Choroid plexus epithelial cell (primary cell): ENCODE results near the gene OSMR.

ENCODE experiments used
- DNase-seq: peaks from one replicate; pipeline ENCODE4 v3.0.0-alpha.2; 2010; ENCODE audit warnings: low read depth
- H3K4me3 ChIP-seq: 2 replicates; pipeline ENCODE4 v1.5.1; 2011; ENCODE audit warnings: low read depth, mild to moderate bottlenecking, control low read depth, low read length, moderate library complexity
- CTCF ChIP-seq: conservative IDR thresholded peaks from 2 replicates; pipeline ENCODE4 v1.5.1; 2011; ENCODE audit warnings: low read depth, mild to moderate bottlenecking, control low read depth, inconsistent platforms, low read length, moderate library complexity

OSMR gene

GRCh38 chr5:38932854-38933408, 87.1 kb downstream of the OSMR start:
- no peak for TF ChIP-seq CTCF
- H3K4me3 ChIP-seq = no peak overlapping the region
- DNase-seq = no peak

- no peak for TF ChIP-seq CTCF
These were observed 89.6 kb downstream of the OSMR start for GRCh38 chr5:38935437-38935836.

GRCh38 chr5:38936269-38936668, 90.5 kb downstream of the OSMR start:
- H3K4me3 ChIP-seq = no peak overlapping the region
- DNase-seq = no peak
- no peak for TF ChIP-seq CTCF

More at GRCh38 chr5:38935437-38935836, 89.6 kb downstream of the OSMR start:
- DNase-seq = no peak
- H3K4me3 ChIP-seq = no peak overlapping the region

GRCh38 chr5:38938424-38938823, 92.6 kb downstream of the OSMR start:
- no peak for TF ChIP-seq CTCF
- H3K4me3 ChIP-seq = no peak overlapping the region
- DNase-seq = peak; percentile 51

GRCh38 chr5:38938973-38939372, 93.2 kb downstream of the OSMR start:
- H3K4me3 ChIP-seq = no peak overlapping the region
- TF ChIP-seq CTCF = no peak
- DNase-seq = no peak

- no peak for TF ChIP-seq CTCF
- H3K4me3 ChIP-seq = no peak overlapping the region
- DNase-seq = no peak
These were observed 94.5 kb downstream of the OSMR start for GRCh38 chr5:38940230-38940858.

GRCh38 chr5:38941912-38942311, 96.1 kb downstream of the OSMR start:
- H3K4me3 ChIP-seq = no peak overlapping the region

More at GRCh38 chr5:38941912-38942311, 96.1 kb downstream of the OSMR start:
- no peak for DNase-seq
- TF ChIP-seq CTCF = no peak
